ENCODE data around the gene GRID2IP. TPM values are rescaled to one million over a fixed set of nuclear protein-coding genes. Genes with fewer than 3 reads are reported as not detected.

GRID2IP gene
- total and polyA plus RNA-seq, 2 donors (not counting 1 experiment from before 2014, with no cell fraction given), result 0.72 to 1.7 TPM

- H3K36me3 ChIP-seq (replicated peaks in 1 of 2; ENCODE audit: control extremely low read depth in 1 of 2, control insufficient read depth in 1 of 2, extremely low read depth in 1 of 2, insufficient read depth in 2 of 2, low read length in 1 of 2), result no peaks in the 10 kb centered on the region
- H4K20me1 ChIP-seq (ENCODE audit: control insufficient read depth, insufficient read depth, low read length, poor library complexity, severe bottlenecking), result no peaks in the 10 kb centered on the region
- no peak for TF ChIP-seq CTCF (IDR thresholded peaks at IDR 0.05)
- no peak for TF ChIP-seq EZH2 (IDR thresholded peaks at IDR 0.05; ENCODE audit: borderline replicate concordance, insufficient read depth, low read depth, low read length, poor library complexity, severe bottlenecking)
- H3K4me1 ChIP-seq (ENCODE audit: control insufficient read depth in 2 of 2, insufficient read depth in 2 of 2, low read length in 2 of 2), result no peaks in the 10 kb centered on the region
- no peaks in the 10 kb centered on the region for H3K9me3 ChIP-seq (ENCODE audit: control extremely low read depth in 1 of 3, control insufficient read depth in 2 of 3, insufficient read depth in 1 of 3, low read length in 2 of 3)
- CTCF ChIA-PET, result no interaction called here
- 91% methylated on average over 9 of the region's 12 CpGs for WGBS (ENCODE audit: insufficient coverage)
- no peak overlapping the region for H3K4me3 Mint-ChIP-seq
- no peak overlapping the region for H3K27ac ChIP-seq (ENCODE audit: low read length in 2 of 2)
- POLR2A ChIA-PET, result no interaction called here
- H3K9me3 Mint-ChIP-seq (ENCODE audit: insufficient read depth), result no peaks in the 10 kb centered on the region
- no peak overlapping the region for H3K9ac ChIP-seq (ENCODE audit: low read length)
- ATAC-seq (ENCODE audit: low read depth), result no peak
- H3K27ac Mint-ChIP-seq, result no peak overlapping the region
- H3K27me3 Mint-ChIP-seq, result peaks cover 13% of the 10 kb centered on the region
- H3K27me3 ChIP-seq (replicated peaks in 1 of 4; ENCODE audit: control extremely low read depth in 1 of 4, control insufficient read depth in 3 of 4, insufficient read depth in 4 of 4, low read length in 3 of 4), result no peaks in the 10 kb centered on the region
- intact Hi-C loops (cut with micrococcal nuclease), result no loop called here
- DNase-seq, result no peak
- no peak overlapping the region for H2AFZ ChIP-seq (ENCODE audit: insufficient read depth, low read depth, low read length, poor library complexity, severe bottlenecking)
- no peaks in the 10 kb centered on the region for H3K79me2 ChIP-seq (ENCODE audit: control insufficient read depth, insufficient read depth, low read length)
- H3K4me1 Mint-ChIP-seq, result no peaks in the 10 kb centered on the region
- H3K4me2 ChIP-seq (replicated peaks; ENCODE audit: low read depth, low read length, poor library complexity, severe bottlenecking), result no peak overlapping the region
- H3K4me3 ChIP-seq (ENCODE audit: control extremely low read depth in 1 of 5, extremely low read depth in 1 of 5, insufficient read depth in 1 of 5, low read depth in 2 of 5, low read length in 4 of 5), result no peak overlapping the region
Measured at GRCh38 chr7:6563936-6564770, 12.9 kb upstream of the GRID2IP start.

- H3K27me3 ChIP-seq (replicated peaks in 1 of 4; ENCODE audit: control extremely low read depth in 1 of 4, control insufficient read depth in 3 of 4, insufficient read depth in 4 of 4, low read length in 3 of 4), result no peaks in the 10 kb centered on the region
- H3K4me3 ChIP-seq (ENCODE audit: control extremely low read depth in 1 of 5, extremely low read depth in 1 of 5, insufficient read depth in 1 of 5, low read depth in 2 of 5, low read length in 4 of 5), result no peak overlapping the region
- no peaks in the 10 kb centered on the region for H3K79me2 ChIP-seq (ENCODE audit: control insufficient read depth, insufficient read depth, low read length)
- no peak overlapping the region for H3K9ac ChIP-seq (ENCODE audit: low read length)
- Mint-ChIP-seq H3K4me1 (no peaks in the 10 kb centered on the region), H3K9me3 (ENCODE audit: insufficient read depth) (no peaks in the 10 kb centered on the region), H3K27ac (no peak overlapping the region), H3K27me3 (peaks cover 9% of the 10 kb centered on the region), H3K4me3 (no peak overlapping the region)
- no peaks in the 10 kb centered on the region for H3K4me1 ChIP-seq (ENCODE audit: control insufficient read depth in 2 of 2, insufficient read depth in 2 of 2, low read length in 2 of 2)
- WGBS (ENCODE audit: insufficient coverage), result no CpG with 5 or more reads among the region's 1 CpG
- POLR2A ChIA-PET, result no interaction called here
- no peaks in the 10 kb centered on the region for H3K9me3 ChIP-seq (ENCODE audit: control extremely low read depth in 1 of 3, control insufficient read depth in 2 of 3, insufficient read depth in 1 of 3, low read length in 2 of 3)
- TF ChIP-seq CTCF (IDR thresholded peaks at IDR 0.05), result no peak
- TF ChIP-seq EZH2 (IDR thresholded peaks at IDR 0.05; ENCODE audit: borderline replicate concordance, insufficient read depth, low read depth, low read length, poor library complexity, severe bottlenecking), result no peak
- no peak overlapping the region for H3K4me2 ChIP-seq (replicated peaks; ENCODE audit: low read depth, low read length, poor library complexity, severe bottlenecking)
- no peaks in the 10 kb centered on the region for H3K36me3 ChIP-seq (replicated peaks in 1 of 2; ENCODE audit: control extremely low read depth in 1 of 2, control insufficient read depth in 1 of 2, extremely low read depth in 1 of 2, insufficient read depth in 2 of 2, low read length in 1 of 2)
- DNase-seq (no peak), ATAC-seq (ENCODE audit: low read depth) (no peak)
- no peak overlapping the region for H3K27ac ChIP-seq (ENCODE audit: low read length in 2 of 2)
- intact Hi-C loops (cut with micrococcal nuclease), result no loop called here
- H2AFZ ChIP-seq (ENCODE audit: insufficient read depth, low read depth, low read length, poor library complexity, severe bottlenecking), result no peak overlapping the region
- no peaks in the 10 kb centered on the region for H4K20me1 ChIP-seq (ENCODE audit: control insufficient read depth, insufficient read depth, low read length, poor library complexity, severe bottlenecking)
- CTCF ChIA-PET, result no interaction called here
Measured at GRCh38 chr7:6562106-6562505, 10.8 kb upstream of the GRID2IP start.

Measured in B cell (primary cell).